Ovary (tissue), 9 donors: ENCODE results near the gene TMEM50A. TPM values are rescaled to one million over a fixed set of nuclear protein-coding genes. Genes with fewer than 3 reads are reported as not detected.
"Not testable (repeated sequence)": the region's sequence is repeated elsewhere in the genome, so short reads cannot be mapped to it uniquely, and the experiment has no call there.

Source experiments
- DNase-seq, 5 donors: peaks; one replicate each; pipeline ENCODE4 v3.0.0-alpha.2; 2019 to 2020
- H3K27ac ChIP-seq, 2 donors: fragments of 200-600 bp; one replicate each; pipeline versions ENCODE4 v1.5.1 to v1.8.0; 2019 to 2022
- H3K27me3 ChIP-seq: fragments of 200-600 bp; one replicate; pipeline ENCODE4 v1.8.0; 2022
- H3K36me3 ChIP-seq: fragments of 200-600 bp; sonication (generic); one replicate; pipeline ENCODE4 v1.5.1; 2019
- H3K4me1 ChIP-seq: one replicate; pipeline ENCODE4 v1.8.1; 2013; ENCODE audit warnings: mild to moderate bottlenecking, moderate library complexity; ENCODE audit not compliant: insufficient read depth
- H3K4me3 ChIP-seq: fragments of 200-600 bp; sonication (generic); one replicate; pipeline ENCODE4 v1.5.1; 2017
- H3K9me3 ChIP-seq, 2 donors: fragments of 200-600 bp in 1 of 2; sonication (generic) in 1 of 2; one replicate each; pipeline versions ENCODE4 v1.5.1 to v1.8.1; 2013 to 2019; ENCODE audit warnings: mild to moderate bottlenecking in 1 of 2, moderate library complexity in 1 of 2
- CTCF ChIP-seq, 3 donors: fragments of 450-650 bp in 2 of 3; fragments of 200-600 bp in 1 of 3; IDR thresholded peaks; one replicate each; pipeline versions ENCODE4 v1.5.1 to v1.8.0; 2016 to 2022; ENCODE audit warnings: antibody characterized with exemption in 3 of 3, mild to moderate bottlenecking in 1 of 3
- EP300 ChIP-seq: sonication (generic); formaldehyde crosslinking; IDR thresholded peaks from one replicate; pipeline ENCODE4 v1.6.1; 2017; ENCODE audit warnings: antibody characterized with exemption
- POLR2A ChIP-seq: fragments of 450-650 bp; IDR thresholded peaks from one replicate; pipeline ENCODE4 v1.6.1; 2017; ENCODE audit warnings: antibody characterized with exemption, mild to moderate bottlenecking, moderate library complexity
- WGBS, 3 donors: extraction: QIAGEN DNeasy Blood & Tissue Kit in 1 of 3; methylation state at CpG; one replicate each; pipeline versions ENCODE4 v1.1.5 to v1.1.7; 2013 to 2017; 5-methylcytosine and 5-hydroxymethylcytosine counted together
- intact Hi-C, 4 donors: fragments of 100-400 bp; cut with DNase I; formaldehyde crosslinking; loops; one replicate each; pipeline versions ENCODE4 v1.11.0 to v1.15.1; 2022 to 2023
- polyA plus RNA-seq, 2 donors: library from polyadenylated mRNA; stranded (reverse); fragments of 200-250 nt in 1 of 2; fragments of 350-450 nt in 1 of 2; fragmentation: Illumina TruSeq in 1 of 2; extraction: RNeasy Lipid Tissue Mini Kit (QIAGEN cat#74804) in 1 of 2; gene quantifications; one replicate each; pipeline ENCODE4 v1.2.3, GENCODE V29; 2013 to 2014
- total RNA-seq, 7 donors: library from RNA; depleted of rRNA in 2 of 7; stranded (reverse); fragments of >200 nt in 2 of 7; fragmentation: NEBNext Ultra II Directional in 3 of 7; extraction: Animal tissue kit (Norgen Biotek cat#: 25700) in 3 of 7; gene quantifications; one replicate each; pipeline versions ENCODE4 v1.1.0 to v1.2.4, GENCODE V29; 2016 to 2023
- donor health status: DM: no; HTN: no; CAD: no; lungs with moderate emphysema.
- donor health status: DM: no; HTN: no; CAD: no.
- donor health status: Bipolar disorder and iron deficiency.
- donor health status: DM: yes; HTN: yes; CAD: no.
- donor health status: DM: no; HTN: no; CAD: no.
- donor health status: DM: yes; HTN: yes; CAD: no.

The TMEM50A gene
- total and polyA plus RNA-seq, 9 donors, result 50.0 to 140 (median 59.8) TPM

- TF ChIP-seq POLR2A (no peak), EP300 (no peak), CTCF (IDR thresholded peaks at IDR 0.05) (no peak)
- intact Hi-C loops, result no loop called here
- Histone ChIP-seq H3K27me3 (no peaks in the 10 kb centered on the region), H3K4me1 (peaks cover 4% of the 10 kb centered on the region), H3K9me3 (no peaks in the 10 kb centered on the region), H3K36me3 (no peaks in the 10 kb centered on the region), H3K27ac (no peak overlapping the region), H3K4me3 (no peak overlapping the region)
- DNase-seq, result no peak
Observed at GRCh38 chr1:25356441-25356840, 18.3 kb downstream of the TMEM50A start.

GRCh38 chr1:25356848-25357247 is 18.7 kb downstream of the TMEM50A start:
- no peak overlapping the region for H3K4me3 ChIP-seq
- DNase-seq, result no peak
- no peak overlapping the region for H3K27ac ChIP-seq
- 66 to 69% (median 68%) methylated on average over 1 of the region's 1 CpG for WGBS, 3 donors
- no peaks in the 10 kb centered on the region for H3K9me3 ChIP-seq
- H3K27me3 ChIP-seq, result no peaks in the 10 kb centered on the region
- H3K36me3 ChIP-seq, result no peaks in the 10 kb centered on the region
- H3K4me1 ChIP-seq, result peaks cover 8% of the 10 kb centered on the region
- intact Hi-C loops, result no loop called here
- TF ChIP-seq EP300 (no peak), POLR2A (no peak), CTCF (IDR thresholded peaks at IDR 0.05) (no peak)

- Histone ChIP-seq H3K4me1 (peaks cover 9% of the 10 kb centered on the region), H3K27me3 (no peaks in the 10 kb centered on the region), H3K36me3 (no peaks in the 10 kb centered on the region), H3K27ac (peak overlapping the region in 1 of 2 donors; percentile 65), H3K9me3 (no peaks in the 10 kb centered on the region), H3K4me3 (no peak overlapping the region)
- WGBS, 3 donors, result 61 to 75% (median 65%) methylated on average over 7 of the region's 7 CpGs
- TF ChIP-seq CTCF (IDR thresholded peaks at IDR 0.05) (no peak), POLR2A (no peak), EP300 (no peak)
- no peak for DNase-seq
- intact Hi-C loops, result no loop called here
Observed at GRCh38 chr1:25360596-25361581, 22.8 kb downstream of the TMEM50A start.

DNA sequence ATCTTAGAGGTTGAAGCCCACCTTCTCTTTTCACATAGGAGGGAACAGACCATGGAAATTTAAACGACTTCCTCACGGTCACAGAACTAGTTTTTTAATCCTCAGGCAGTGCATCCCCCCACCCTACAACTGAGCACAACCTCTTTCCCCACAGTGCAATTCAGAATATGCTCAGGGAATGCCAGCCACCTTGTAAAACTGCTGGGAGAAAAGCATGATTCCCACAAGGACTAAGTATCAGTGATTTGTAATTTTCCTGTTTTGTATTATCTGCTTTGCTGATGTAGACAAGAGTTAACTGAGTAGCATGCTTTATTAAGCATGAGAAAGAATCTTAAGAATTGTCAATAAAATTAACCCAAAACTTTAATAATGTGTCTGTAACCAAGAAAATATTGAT is 23.8 kb downstream of the TMEM50A start:
- H3K4me3 ChIP-seq, result no peak overlapping the region
- H3K4me1 ChIP-seq, result peaks cover 9% of the 10 kb centered on the region
- H3K27ac ChIP-seq, result peak overlapping the region in 1 of 2 donors; percentile 65
- WGBS, 3 donors, result 23 to 47% (median 38%) methylated on average over 2 of the region's 2 CpGs
- intact Hi-C loops, result no loop called here
- no peak for DNase-seq
- H3K36me3 ChIP-seq, result no peaks in the 10 kb centered on the region
- H3K27me3 ChIP-seq, result no peaks in the 10 kb centered on the region
- H3K9me3 ChIP-seq, result no peaks in the 10 kb centered on the region
- TF ChIP-seq CTCF (IDR thresholded peaks at IDR 0.05) (no peak), POLR2A (no peak), EP300 (no peak)

DNA sequence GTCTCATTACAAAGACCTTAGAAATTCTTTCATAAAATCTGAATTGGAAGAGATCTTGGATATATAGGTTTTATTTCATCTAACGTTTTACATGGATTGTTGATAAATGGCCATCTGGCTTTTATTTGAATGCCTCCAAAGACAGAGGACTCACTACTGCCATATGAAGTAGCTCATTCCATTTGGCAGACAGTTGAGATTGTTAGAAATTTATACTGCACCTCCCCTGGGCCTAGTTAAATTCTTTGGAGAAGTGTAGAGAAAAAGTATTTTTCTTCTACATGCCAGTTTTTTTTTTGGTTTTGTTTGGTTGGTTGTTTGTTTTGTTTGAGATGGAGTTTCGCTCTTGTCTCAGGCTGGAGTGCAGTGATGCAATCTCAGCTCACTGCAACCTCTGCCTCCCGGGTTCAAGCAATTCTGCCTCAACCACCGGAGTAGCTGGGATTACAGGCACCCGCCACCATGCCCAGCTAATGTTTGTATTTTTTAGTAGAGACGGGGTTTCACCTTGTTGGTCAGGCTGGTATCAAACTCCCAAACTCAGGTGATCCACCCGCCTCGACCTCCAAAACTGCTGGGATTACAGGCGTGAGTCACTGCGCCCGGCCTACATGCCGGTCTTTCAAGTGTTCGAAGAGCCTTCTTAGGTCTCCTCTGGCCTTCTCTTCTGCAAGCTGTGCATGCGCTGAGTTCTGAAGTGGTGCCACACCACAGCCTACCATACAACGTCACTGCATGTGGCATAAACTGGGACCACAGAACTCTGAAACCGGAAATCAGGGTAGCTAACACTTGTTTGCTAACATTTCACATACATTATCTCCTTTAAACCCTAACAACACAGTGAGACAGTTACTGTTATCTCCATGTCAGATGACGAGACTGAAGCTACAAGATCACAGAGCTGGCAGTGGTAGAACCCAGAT is 24.8 kb downstream of the TMEM50A start:
- H3K27ac ChIP-seq, H3K4me1 ChIP-seq, intact Hi-C loops, H3K36me3 ChIP-seq, H3K27me3 ChIP-seq, DNase-seq, H3K4me3 ChIP-seq, H3K9me3 ChIP-seq: not testable (repeated sequence)
- WGBS, 3 donors, result 0% methylated on average over 1 of the region's 17 CpGs; no CpG with 5 or more reads in 2 of the 3 donors
